GM10248 (cell line): Measurements from ENCODE around the gene C2CD5.

Source experiments
- CTCF ChIA-PET: fragments of 300-600 bp; sonication (Branson Sonifier 250); formaldehyde crosslinking; extraction: SDS; loops from one replicate; lab custom pipeline; 2021; ENCODE audit warnings: antibody characterized with exemption; lab: Yijun Ruan, JAX
- POLR2A ChIA-PET: fragments of 350-650 bp; sonication (Branson Sonifier 250); formaldehyde crosslinking; extraction: SDS; loops from one replicate; lab custom pipeline; 2020; ENCODE audit warnings: antibody characterized with exemption; lab: Yijun Ruan, JAX
- DNase-seq: peaks from one replicate; pipeline ENCODE4 v3.0.0; 2012; ENCODE audit errors: extremely low spot score
- TF ChIP-seq, protein P1 (sequence below): IDR thresholded peaks from 2 replicates; pipeline ENCODE4 v1.5.1; 2012; ENCODE audit warnings: mild to moderate bottlenecking, low read depth; ENCODE audit errors: extremely low read depth, missing control alignments, control extremely low read depth

C2CD5 gene

GRCh38 chr12:22415342-22416309, 128.7 kb downstream of the C2CD5 start:
- CTCF ChIA-PET: interaction anchor here (1.2 kb wide), 1 partner anchor 28 kb away, joined by 5 read pairs; no protein-coding TSS in a partner anchor
- POLR2A ChIA-PET: no interaction called here

DNA sequence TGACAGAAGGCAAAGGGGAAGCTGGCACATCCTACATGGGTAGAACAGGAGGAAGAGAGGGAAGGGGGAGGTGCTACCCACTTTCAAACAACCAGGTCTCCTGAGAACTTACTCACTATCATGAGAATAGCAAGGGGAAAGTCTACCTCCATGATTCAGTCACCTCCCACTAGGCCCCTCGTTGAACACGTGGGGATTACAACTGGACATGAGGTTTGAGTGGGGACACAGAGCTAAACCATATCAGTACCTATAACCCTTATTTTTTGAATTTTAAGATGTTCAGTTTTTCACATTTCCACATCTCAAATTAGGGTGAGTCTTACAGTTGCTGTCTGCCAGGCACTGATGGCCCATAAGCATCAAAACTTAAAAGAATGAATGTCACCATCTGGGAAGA, 129.6 kb downstream of the C2CD5 start:
- CTCF ChIA-PET: interaction anchor here (1.2 kb wide), 1 partner anchor 29 kb away, joined by 5 read pairs; no protein-coding TSS in a partner anchor
- POLR2A ChIA-PET: no interaction called here
- no peak for DNase-seq
- TF ChIP-seq, protein P1, sequence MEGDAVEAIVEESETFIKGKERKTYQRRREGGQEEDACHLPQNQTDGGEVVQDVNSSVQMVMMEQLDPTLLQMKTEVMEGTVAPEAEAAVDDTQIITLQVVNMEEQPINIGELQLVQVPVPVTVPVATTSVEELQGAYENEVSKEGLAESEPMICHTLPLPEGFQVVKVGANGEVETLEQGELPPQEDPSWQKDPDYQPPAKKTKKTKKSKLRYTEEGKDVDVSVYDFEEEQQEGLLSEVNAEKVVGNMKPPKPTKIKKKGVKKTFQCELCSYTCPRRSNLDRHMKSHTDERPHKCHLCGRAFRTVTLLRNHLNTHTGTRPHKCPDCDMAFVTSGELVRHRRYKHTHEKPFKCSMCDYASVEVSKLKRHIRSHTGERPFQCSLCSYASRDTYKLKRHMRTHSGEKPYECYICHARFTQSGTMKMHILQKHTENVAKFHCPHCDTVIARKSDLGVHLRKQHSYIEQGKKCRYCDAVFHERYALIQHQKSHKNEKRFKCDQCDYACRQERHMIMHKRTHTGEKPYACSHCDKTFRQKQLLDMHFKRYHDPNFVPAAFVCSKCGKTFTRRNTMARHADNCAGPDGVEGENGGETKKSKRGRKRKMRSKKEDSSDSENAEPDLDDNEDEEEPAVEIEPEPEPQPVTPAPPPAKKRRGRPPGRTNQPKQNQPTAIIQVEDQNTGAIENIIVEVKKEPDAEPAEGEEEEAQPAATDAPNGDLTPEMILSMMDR: no peak

More at GRCh38 chr12:22415342-22416309, 128.7 kb downstream of the C2CD5 start:
- no peak for DNase-seq
- TF ChIP-seq, protein P1: no peak

DNA sequence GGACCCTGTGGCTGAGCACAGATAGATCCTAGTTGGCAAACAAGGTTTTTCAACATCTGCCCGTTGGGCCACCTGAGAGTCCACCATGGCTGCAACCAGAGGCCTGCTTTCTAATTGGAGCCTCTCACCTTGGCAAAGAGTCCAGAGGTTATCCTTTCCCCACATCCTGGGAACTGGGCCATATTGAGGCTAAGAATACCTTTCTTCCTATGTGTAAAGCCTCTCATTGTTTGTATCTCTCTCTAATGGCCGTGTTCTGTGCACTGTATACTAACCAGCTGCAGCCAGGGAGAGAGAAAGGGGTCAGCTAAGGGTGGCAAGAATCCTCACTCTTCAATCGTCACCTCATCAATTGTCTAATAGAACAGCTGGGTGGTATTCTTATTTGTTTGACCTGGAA, 130.8 kb downstream of the C2CD5 start:
- ChIA-PET CTCF (no interaction called here), POLR2A (no interaction called here)
- TF ChIP-seq, protein P1: no peak

GRCh38 chr12:22412581-22412980, 131.8 kb downstream of the C2CD5 start:
- ChIA-PET POLR2A (no interaction called here), CTCF (no interaction called here)
- no peak for DNase-seq
- TF ChIP-seq, protein P1: no peak

More for the DNA sequence above, 130.8 kb downstream of the C2CD5 start:
- DNase-seq: no peak

DNA sequence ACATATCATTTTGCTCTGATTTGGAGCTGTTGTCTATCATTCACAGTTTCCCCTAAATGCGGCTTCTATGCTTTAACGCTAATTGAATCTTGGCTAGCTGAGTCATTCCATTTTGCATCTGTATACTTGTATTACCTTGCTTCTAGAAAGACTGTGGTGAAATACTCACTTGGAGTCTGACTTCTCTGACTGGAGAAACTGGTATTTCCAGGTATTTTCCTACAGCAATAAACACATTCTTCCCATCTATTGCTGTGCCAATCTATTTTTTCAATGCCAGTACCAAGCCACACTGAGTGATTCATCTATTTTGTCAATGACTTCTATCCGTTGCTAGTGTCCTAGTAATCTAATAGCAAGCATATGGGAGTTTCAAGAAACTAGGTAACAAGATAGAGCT, 133.9 kb downstream of the C2CD5 start:
- DNase-seq: no peak
- TF ChIP-seq, protein P1: no peak
- POLR2A ChIA-PET: no interaction called here
- CTCF ChIA-PET: interaction anchor here (1.3 to 1.5 kb wide), 3 partner anchors 25 to 75 kb away, joined by 3 read pairs; no protein-coding TSS in a partner anchor

DNA sequence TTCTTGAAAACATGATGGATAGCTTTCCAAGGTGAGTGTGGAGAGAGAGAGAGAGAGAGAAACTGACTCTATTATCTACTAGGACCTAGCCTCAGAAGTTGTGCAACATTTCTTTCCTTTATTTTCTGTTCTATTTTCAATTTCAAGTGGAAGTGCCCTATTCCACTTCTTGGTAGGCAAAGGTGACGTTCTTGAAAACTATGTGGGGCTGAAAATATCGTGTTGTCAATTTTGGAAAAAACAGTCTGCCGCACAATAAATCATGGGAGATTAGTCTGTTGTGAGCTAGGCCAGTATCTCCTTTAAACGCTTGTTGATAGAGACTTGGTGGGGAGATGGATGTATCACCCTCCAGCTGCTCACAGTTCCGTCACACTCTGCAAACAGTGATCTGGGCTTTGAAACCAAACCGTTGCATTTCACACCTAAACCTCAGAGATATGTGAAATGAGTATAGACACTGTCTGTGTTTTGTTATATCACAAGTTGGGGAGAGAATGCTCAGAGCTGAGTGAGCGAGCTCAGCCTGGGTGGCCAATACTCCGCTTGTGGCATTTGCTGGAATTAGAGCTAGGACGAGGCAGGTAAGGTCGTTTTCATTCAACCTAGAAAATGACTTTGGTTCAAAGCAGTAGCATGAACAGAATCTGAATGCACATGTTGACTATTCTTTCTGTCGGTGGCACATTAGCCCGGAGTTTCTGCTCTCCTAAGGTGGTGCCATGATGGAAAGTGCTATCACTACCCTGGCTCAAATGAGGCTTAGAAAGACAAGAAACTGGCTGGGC, 134.8 kb downstream of the C2CD5 start:
- POLR2A ChIA-PET: no interaction called here
- TF ChIP-seq, protein P1: no peak
- CTCF ChIA-PET: interaction anchor here (0.9 to 1.7 kb wide), 6 partner anchors 11 to 712 kb away, joined by 3 to 5 read pairs (median 3); no protein-coding TSS in a partner anchor
- peak; percentile 75 for DNase-seq
